Muscle layer of duodenum (tissue), 2 donors: ENCODE measurements around the gene SLC25A1.
"Not testable (repeated sequence)": the region's sequence is repeated elsewhere in the genome, so short reads cannot be mapped to it uniquely, and the experiment has no call there.

ENCODE experiments used
- H3K27ac ChIP-seq: one replicate; pipeline ENCODE4 v1.7.0; 2013; ENCODE audit warnings: mild to moderate bottlenecking, low read length
- H3K27me3 ChIP-seq: one replicate; pipeline ENCODE4 v1.7.0; 2013; ENCODE audit warnings: low read depth, mild to moderate bottlenecking, control low read depth, low read length
- H3K36me3 ChIP-seq, 2 donors: one replicate each; pipeline ENCODE4 v1.7.0; 2013; ENCODE audit warnings: low read length in 2 of 2, control low read depth in 1 of 2, mild to moderate bottlenecking in 1 of 2; ENCODE audit not compliant: insufficient read depth in 2 of 2, control insufficient read depth in 1 of 2
- H3K4me1 ChIP-seq, 2 donors: one replicate each; pipeline ENCODE4 v1.7.0; 2013; ENCODE audit warnings: low read length in 2 of 2, mild to moderate bottlenecking in 2 of 2, control low read depth in 1 of 2, moderate library complexity in 1 of 2; ENCODE audit not compliant: insufficient read depth in 2 of 2, control insufficient read depth in 1 of 2
- H3K4me3 ChIP-seq, 2 donors: one replicate each; pipeline ENCODE4 v1.7.0; 2013; ENCODE audit warnings: low read length in 2 of 2, low read depth in 1 of 2, mild to moderate bottlenecking in 1 of 2
- H3K9me3 ChIP-seq, 2 donors: one replicate each; pipeline ENCODE4 v1.7.0; 2013; ENCODE audit warnings: low read length in 2 of 2, control low read depth in 1 of 2, mild to moderate bottlenecking in 1 of 2; ENCODE audit not compliant: control insufficient read depth in 1 of 2
- donor health status: healthy.

The SLC25A1 gene

GRCh38 chr22:19169947-19170318 lies 8.6 kb downstream of the SLC25A1 start:
- H3K27ac ChIP-seq, result no peak overlapping the region
- H3K9me3 ChIP-seq, result no peaks in the 10 kb centered on the region
- H3K36me3 ChIP-seq, result no peaks in the 10 kb centered on the region
- peaks cover 28% of the 10 kb centered on the region for H3K27me3 ChIP-seq
- peaks cover 10 to 38% of the 10 kb centered on the region in 2 donors for H3K4me1 ChIP-seq
- H3K4me3 ChIP-seq, result peak overlapping the region in 1 of 2 donors; percentile 22

- H3K4me3 ChIP-seq, result peak overlapping the region in 1 of 2 donors; percentile 22
- H3K27ac ChIP-seq, result no peak overlapping the region
- H3K27me3 ChIP-seq, result peaks cover 28% of the 10 kb centered on the region
- H3K9me3 ChIP-seq, result no peaks in the 10 kb centered on the region
- H3K36me3 ChIP-seq, result no peaks in the 10 kb centered on the region
- H3K4me1 ChIP-seq, result peaks cover 10 to 32% of the 10 kb centered on the region in 2 donors
Measured at GRCh38 chr22:19169002-19169946, 9.3 kb downstream of the SLC25A1 start.

DNA sequence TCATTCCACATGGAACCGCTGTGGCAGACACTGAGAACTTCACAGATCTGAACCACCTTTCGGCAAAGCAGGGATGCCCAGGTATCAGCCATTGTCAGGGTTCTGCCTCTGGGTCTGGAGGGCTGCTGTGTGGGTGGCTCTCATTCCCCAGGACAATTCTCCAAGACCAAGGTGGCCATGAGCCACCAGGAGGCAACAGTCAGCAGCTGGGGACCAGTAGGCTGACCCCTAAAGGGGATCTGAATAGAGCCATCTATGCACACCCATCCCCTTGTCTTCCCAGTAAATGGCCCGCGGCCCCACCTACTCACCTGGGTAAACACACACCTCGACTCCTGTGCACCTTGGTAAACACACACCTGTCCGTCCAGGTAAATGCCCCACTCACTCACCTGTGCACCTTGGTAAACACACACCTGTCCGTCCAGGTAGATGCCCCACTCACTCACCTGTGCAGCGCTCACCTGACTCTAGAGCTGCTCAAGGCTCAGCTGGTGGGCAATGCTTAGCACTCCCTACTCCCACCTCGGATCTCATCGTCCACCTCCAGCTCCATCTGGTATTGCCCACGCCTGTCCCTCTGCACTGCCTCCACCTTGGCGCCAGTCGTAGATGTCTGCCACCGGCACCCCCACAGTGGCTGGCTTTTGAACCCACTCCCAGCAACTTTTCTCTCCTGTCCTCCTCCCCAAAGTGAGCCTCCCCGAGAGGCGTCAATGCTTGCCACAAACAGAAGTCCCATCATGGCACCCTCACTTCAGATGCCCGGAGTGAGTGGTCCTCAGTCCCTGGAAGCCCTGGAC lies 10.2 kb downstream of the SLC25A1 start:
- Histone ChIP-seq H3K4me1 (peaks cover 10 to 22% of the 10 kb centered on the region in 2 donors), H3K4me3 (no peak overlapping the region), H3K27ac (no peak overlapping the region), H3K36me3 (no peaks in the 10 kb centered on the region), H3K27me3 (peaks cover 28% of the 10 kb centered on the region), H3K9me3 (no peaks in the 10 kb centered on the region)

- Histone ChIP-seq H3K4me1 (peaks cover 6 to 12% of the 10 kb centered on the region in 2 donors), H3K36me3 (no peaks in the 10 kb centered on the region), H3K9me3 (no peaks in the 10 kb centered on the region), H3K4me3 (no peak overlapping the region), H3K27me3 (peaks cover 28% of the 10 kb centered on the region), H3K27ac (no peak overlapping the region)
Measured at GRCh38 chr22:19167106-19167869, 11.2 kb downstream of the SLC25A1 start.

DNA sequence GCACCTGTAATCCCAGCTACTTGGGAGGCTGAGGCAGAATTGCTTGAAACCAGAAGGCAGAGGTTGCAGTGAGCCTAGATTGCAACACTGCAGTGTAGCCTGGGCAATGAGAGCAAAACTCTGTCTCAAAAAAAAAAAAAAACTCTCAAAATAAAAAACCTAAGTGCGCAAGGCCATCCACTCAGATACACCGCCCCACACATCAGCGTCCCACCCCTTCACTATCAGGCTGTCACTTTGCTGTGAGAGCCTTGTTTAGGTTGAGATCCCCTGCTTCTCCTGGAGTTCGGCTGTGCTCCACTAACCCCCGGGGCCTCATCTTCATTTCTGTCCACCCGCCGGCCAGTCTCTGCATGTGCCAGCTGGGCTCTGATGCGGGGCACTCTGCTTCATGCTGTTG lies 12.1 kb downstream of the SLC25A1 start:
- Histone ChIP-seq H3K27ac (no peak overlapping the region), H3K4me3 (no peak overlapping the region), H3K4me1 (peaks cover 5 to 8% of the 10 kb centered on the region in 2 donors), H3K27me3 (peaks cover 28% of the 10 kb centered on the region), H3K9me3 (no peaks in the 10 kb centered on the region), H3K36me3 (no peaks in the 10 kb centered on the region)

GRCh38 chr22:19164425-19164824 lies 14.1 kb downstream of the SLC25A1 start:
- Histone ChIP-seq H3K4me1 (no peaks in the 10 kb centered on the region), H3K9me3 (no peaks in the 10 kb centered on the region), H3K27ac (no peak overlapping the region), H3K36me3 (no peaks in the 10 kb centered on the region), H3K27me3 (peaks cover 24% of the 10 kb centered on the region), H3K4me3 (no peak overlapping the region)

DNA sequence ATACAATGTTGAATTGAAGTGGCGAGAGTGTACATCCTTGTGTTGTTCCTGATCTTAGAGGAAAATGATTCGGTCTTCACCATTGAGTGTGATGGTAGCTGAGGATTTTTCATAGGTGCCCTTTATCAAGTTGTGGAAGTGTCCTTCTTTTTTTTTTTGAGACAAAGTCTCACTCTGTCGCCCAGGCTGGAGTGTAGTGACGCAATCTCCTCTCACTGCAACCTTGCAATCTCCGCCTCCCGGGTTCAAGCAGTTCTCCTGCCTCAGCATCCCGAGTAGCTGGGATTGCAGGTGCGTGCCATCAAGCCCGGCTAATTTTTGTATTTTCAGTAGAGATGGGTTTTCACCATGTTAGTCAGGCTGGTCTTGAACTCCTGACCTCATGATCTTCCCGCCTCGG lies 19.9 kb downstream of the SLC25A1 start:
- H3K27ac ChIP-seq, H3K4me1 ChIP-seq, H3K36me3 ChIP-seq, H3K4me3 ChIP-seq, H3K27me3 ChIP-seq, H3K9me3 ChIP-seq: not testable (repeated sequence)

GRCh38 chr22:19156109-19156508 lies 22.4 kb downstream of the SLC25A1 start:
- peaks cover 11% of the 10 kb centered on the region for H3K27me3 ChIP-seq
- H3K4me1 ChIP-seq, H3K27ac ChIP-seq, H3K4me3 ChIP-seq, H3K36me3 ChIP-seq, H3K9me3 ChIP-seq: not testable (repeated sequence)

DNA sequence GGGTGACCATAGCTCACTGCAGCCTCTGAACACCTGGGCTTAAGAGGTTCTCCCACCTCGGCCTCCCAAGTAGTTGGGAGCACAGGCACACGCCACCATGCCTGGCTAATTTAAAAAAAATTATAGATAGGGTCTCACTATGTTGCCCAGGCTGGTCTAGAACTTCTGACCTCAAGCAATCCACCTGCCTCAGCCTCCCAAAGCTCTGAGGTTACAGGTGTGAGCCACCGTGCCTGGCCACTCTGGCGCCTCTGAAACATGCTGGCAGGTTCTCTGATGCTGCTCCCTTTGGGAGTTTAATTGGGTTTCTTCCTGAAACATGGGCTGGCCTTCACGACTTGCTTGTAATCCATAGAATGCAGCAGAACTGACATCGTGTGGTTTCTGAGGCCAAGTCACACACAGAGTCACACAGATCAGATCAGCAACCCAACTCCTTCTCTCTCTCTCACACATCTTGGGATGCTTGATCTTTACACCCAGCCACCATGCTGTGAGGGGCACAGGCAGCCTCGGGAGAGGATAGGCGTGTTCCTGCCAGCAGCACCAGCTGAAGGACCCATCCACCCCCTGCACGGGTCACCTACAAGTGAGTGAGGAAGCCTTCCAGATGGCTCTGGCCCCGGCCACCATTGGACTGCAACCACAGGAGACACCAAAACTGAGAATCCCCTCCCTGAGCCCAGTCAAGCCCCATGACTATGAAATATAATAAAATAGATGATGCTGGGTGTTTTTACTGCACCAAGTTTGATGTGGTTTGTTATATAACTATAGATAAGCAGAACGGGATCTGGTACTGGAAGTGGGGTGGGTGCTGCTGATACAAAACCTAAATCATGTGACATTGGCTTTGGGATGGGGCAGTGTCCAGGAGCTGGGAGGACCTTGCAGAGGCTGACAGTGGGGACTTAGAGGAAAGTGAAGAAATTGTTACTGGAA lies 25.3 kb downstream of the SLC25A1 start:
- H3K4me1 ChIP-seq, result peaks cover 0 to 10% of the 10 kb centered on the region in 2 donors
- no peak overlapping the region for H3K4me3 ChIP-seq
- H3K9me3 ChIP-seq, result peaks cover 0 to 3% of the 10 kb centered on the region in 2 donors
- H3K27me3 ChIP-seq, result peaks cover 25% of the 10 kb centered on the region
- H3K27ac ChIP-seq, result no peak overlapping the region
- no peaks in the 10 kb centered on the region for H3K36me3 ChIP-seq
